Uterus (tissue), 4 donors: Measurements from ENCODE around the gene HTR1E. TPM values are rescaled to one million over a fixed set of nuclear protein-coding genes. Genes with fewer than 3 reads are reported as not detected.

ENCODE experiments used
- DNase-seq, 2 donors: peaks; one replicate each; pipeline ENCODE4 v3.0.0-alpha.2; 2019 to 2020
- H3K27ac ChIP-seq, 2 donors: fragments of 200-600 bp; sonication (generic); 1 replicate in 1 of 2; 2 replicates in 1 of 2; pipeline ENCODE4 v1.5.1; 2016 to 2018
- H3K27me3 ChIP-seq, 2 donors: fragments of 200-600 bp; sonication (generic); one replicate each; pipeline ENCODE4 v1.5.1; 2018 to 2019; ENCODE audit warnings: control low read depth in 1 of 2
- H3K36me3 ChIP-seq, 2 donors: fragments of 200-600 bp; sonication (generic); one replicate each; pipeline ENCODE4 v1.5.1; 2019; ENCODE audit warnings: control low read depth in 1 of 2
- H3K4me1 ChIP-seq, 2 donors: fragments of 200-600 bp; sonication (generic); one replicate each; pipeline ENCODE4 v1.5.1; 2018 to 2019; ENCODE audit warnings: control low read depth in 1 of 2
- H3K4me3 ChIP-seq, 2 donors: fragments of 200-600 bp; sonication (generic); 1 replicate in 1 of 2; 2 replicates in 1 of 2; pipeline ENCODE4 v1.5.1; 2018 to 2019; ENCODE audit warnings: mild to moderate bottlenecking in 1 of 2
- H3K9me3 ChIP-seq, 2 donors: fragments of 200-600 bp; sonication (generic); one replicate each; pipeline ENCODE4 v1.5.1; 2019; ENCODE audit warnings: control low read depth in 1 of 2
- POLR2A ChIP-seq, 2 donors: fragments of 450-650 bp; IDR thresholded peaks; one replicate each; pipeline ENCODE4 v1.6.1; 2016; ENCODE audit warnings: antibody characterized with exemption in 2 of 2, mild to moderate bottlenecking in 1 of 2, moderate library complexity in 1 of 2
- intact Hi-C: fragments of 100-400 bp; cut with DNase I; formaldehyde crosslinking; loops from one replicate; pipeline ENCODE4 v1.15.1; 2023; ENCODE audit warnings: low total_unique reads
- total RNA-seq, 4 donors: library from RNA; depleted of rRNA in 3 of 4; stranded (reverse); fragments of >200 nt in 3 of 4; gene quantifications; one replicate each; pipeline versions ENCODE4 v1.1.0 to v1.2.4, GENCODE V29; 2014 to 2023
- TF ChIP-seq, protein P1 (sequence below), 4 experiments: fragments of 200-600 bp in 2 of 4; fragments of 450-650 bp in 2 of 4; sonication (generic) in 2 of 4; IDR thresholded peaks; one replicate each; pipeline ENCODE4 v1.5.1; 2016 to 2019; ENCODE audit warnings: antibody characterized with exemption in 4 of 4, mild to moderate bottlenecking in 2 of 4, moderate library complexity in 1 of 4
- donor health status: DM: yes; HTN: yes; CAD: no.

The HTR1E gene
- total RNA-seq, 4 donors from 2014 or later = 2.1 TPM; not detected in 3

- no peaks in the 10 kb centered on the region for H3K27me3 ChIP-seq
- H3K9me3 ChIP-seq = no peaks in the 10 kb centered on the region
- no peaks in the 10 kb centered on the region for H3K36me3 ChIP-seq
- H3K4me1 ChIP-seq = no peaks in the 10 kb centered on the region
- no peak for TF ChIP-seq POLR2A (IDR thresholded peaks at IDR 0.05)
- TF ChIP-seq, protein P1, sequence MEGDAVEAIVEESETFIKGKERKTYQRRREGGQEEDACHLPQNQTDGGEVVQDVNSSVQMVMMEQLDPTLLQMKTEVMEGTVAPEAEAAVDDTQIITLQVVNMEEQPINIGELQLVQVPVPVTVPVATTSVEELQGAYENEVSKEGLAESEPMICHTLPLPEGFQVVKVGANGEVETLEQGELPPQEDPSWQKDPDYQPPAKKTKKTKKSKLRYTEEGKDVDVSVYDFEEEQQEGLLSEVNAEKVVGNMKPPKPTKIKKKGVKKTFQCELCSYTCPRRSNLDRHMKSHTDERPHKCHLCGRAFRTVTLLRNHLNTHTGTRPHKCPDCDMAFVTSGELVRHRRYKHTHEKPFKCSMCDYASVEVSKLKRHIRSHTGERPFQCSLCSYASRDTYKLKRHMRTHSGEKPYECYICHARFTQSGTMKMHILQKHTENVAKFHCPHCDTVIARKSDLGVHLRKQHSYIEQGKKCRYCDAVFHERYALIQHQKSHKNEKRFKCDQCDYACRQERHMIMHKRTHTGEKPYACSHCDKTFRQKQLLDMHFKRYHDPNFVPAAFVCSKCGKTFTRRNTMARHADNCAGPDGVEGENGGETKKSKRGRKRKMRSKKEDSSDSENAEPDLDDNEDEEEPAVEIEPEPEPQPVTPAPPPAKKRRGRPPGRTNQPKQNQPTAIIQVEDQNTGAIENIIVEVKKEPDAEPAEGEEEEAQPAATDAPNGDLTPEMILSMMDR (IDR thresholded peaks at IDR 0.05) = no peak
- intact Hi-C loops = no loop called here
- no peak for DNase-seq
- H3K4me3 ChIP-seq = no peak overlapping the region
- H3K27ac ChIP-seq = no peak overlapping the region
Observed at GRCh38 chr6:86963352-86963751, 26.0 kb downstream of the HTR1E start.

DNA sequence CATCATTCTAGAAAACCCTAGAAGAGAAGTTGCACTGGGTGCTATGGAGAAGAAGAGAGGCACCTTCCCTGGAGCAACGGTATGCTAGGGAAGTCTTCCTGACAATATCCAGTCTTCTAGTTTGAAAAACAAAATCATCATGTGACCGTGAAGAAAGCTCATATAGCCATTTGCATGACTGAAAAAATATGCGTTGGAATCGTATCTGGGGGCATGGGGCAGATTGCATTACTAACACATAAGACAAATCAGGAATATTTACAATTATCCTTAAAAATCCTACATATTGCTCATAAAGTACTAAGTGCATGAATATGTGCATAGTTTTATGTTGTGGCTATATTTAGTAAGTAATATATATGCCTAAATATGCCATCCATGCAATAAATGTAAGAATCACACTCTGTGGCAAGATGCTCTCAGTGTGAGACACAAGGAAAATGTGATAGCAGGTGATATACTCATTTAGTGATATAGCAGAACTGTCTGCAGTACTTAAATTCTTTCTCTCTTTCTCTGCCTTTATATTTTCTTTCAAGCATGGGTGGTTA is 26.8 kb downstream of the HTR1E start:
- intact Hi-C loops = no loop called here
- no peak for DNase-seq
- Histone ChIP-seq H3K36me3 (no peaks in the 10 kb centered on the region), H3K27ac (no peak overlapping the region), H3K9me3 (no peaks in the 10 kb centered on the region), H3K27me3 (no peaks in the 10 kb centered on the region), H3K4me1 (no peaks in the 10 kb centered on the region), H3K4me3 (no peak overlapping the region)
- TF ChIP-seq, protein P1 (IDR thresholded peaks at IDR 0.05) = no peak
- no peak for TF ChIP-seq POLR2A (IDR thresholded peaks at IDR 0.05)

- no peak overlapping the region for H3K4me3 ChIP-seq
- no peak for DNase-seq
- H3K27me3 ChIP-seq = no peaks in the 10 kb centered on the region
- TF ChIP-seq, protein P1 (IDR thresholded peaks at IDR 0.05) = no peak
- no peak for TF ChIP-seq POLR2A (IDR thresholded peaks at IDR 0.05)
- H3K36me3 ChIP-seq = no peaks in the 10 kb centered on the region
- H3K4me1 ChIP-seq = no peaks in the 10 kb centered on the region
- no peaks in the 10 kb centered on the region for H3K9me3 ChIP-seq
- intact Hi-C loops = no loop called here
- no peak overlapping the region for H3K27ac ChIP-seq
Observed at GRCh38 chr6:86966271-86966670, 28.9 kb downstream of the HTR1E start.

GRCh38 chr6:86969573-86969972 is 32.2 kb downstream of the HTR1E start:
- Histone ChIP-seq H3K36me3 (no peaks in the 10 kb centered on the region), H3K27ac (no peak overlapping the region), H3K27me3 (no peaks in the 10 kb centered on the region), H3K4me3 (no peak overlapping the region), H3K4me1 (no peaks in the 10 kb centered on the region), H3K9me3 (no peaks in the 10 kb centered on the region)
- TF ChIP-seq POLR2A (IDR thresholded peaks at IDR 0.05) = no peak
- TF ChIP-seq, protein P1 (IDR thresholded peaks at IDR 0.05) = no peak
- DNase-seq = no peak
- intact Hi-C loops = no loop called here

GRCh38 chr6:86973088-86973487 is 35.8 kb downstream of the HTR1E start:
- Histone ChIP-seq H3K27ac (no peak overlapping the region), H3K27me3 (no peaks in the 10 kb centered on the region), H3K4me1 (no peaks in the 10 kb centered on the region), H3K4me3 (no peak overlapping the region), H3K36me3 (no peaks in the 10 kb centered on the region), H3K9me3 (no peaks in the 10 kb centered on the region)
- intact Hi-C loops = no loop called here
- DNase-seq = no peak
- TF ChIP-seq, protein P1 (IDR thresholded peaks at IDR 0.05) = no peak
- no peak for TF ChIP-seq POLR2A (IDR thresholded peaks at IDR 0.05)
